Endothelial cell of umbilical vein (primary cell): ENCODE results near the gene PRC1. TPM values are rescaled to one million over a fixed set of nuclear protein-coding genes. Genes with fewer than 3 reads are reported as not detected.

Experiments
- BruUV-seq: library from RNA; stranded (reverse); fragments of 400-500 nt; replicated peaks from 2 replicates; lab custom pipeline; 2021; lab: Mats Ljungman, UMichigan
- CTCF ChIA-PET: fragments of 300-600, 350-600 bp; sonication (Branson Sonifier 250); formaldehyde crosslinking; loops from one replicate; lab custom pipeline; 2021; ENCODE audit warnings: antibody characterized with exemption, inconsistent platforms; lab: Charles Lee
- POLR2A ChIA-PET: fragments of 300-600, 350-600 bp; sonication (Branson Sonifier 250); formaldehyde crosslinking; loops from one replicate; lab custom pipeline; 2021; ENCODE audit warnings: antibody characterized with exemption, inconsistent platforms; lab: Charles Lee
- DNase-seq: peaks from one replicate; pipeline ENCODE4 v3.0.0-alpha.2; 2011; ENCODE audit warnings: low read depth, low spot score
- FAIRE-seq: peaks from 2 replicates; lab custom pipeline; 2011; peaks lifted over from hg19 to GRCh38; lab: Jason Lieb, UNC
- H2AFZ ChIP-seq: 2 replicates; pipeline ENCODE4 v1.6.0; 2012; ENCODE audit warnings: low read depth, low read length, control low read depth, inconsistent platforms
- H3K27ac ChIP-seq: 2 replicates; pipeline ENCODE4 v1.5.1; 2011; ENCODE audit warnings: low read depth, mild to moderate bottlenecking, control low read depth, low read length, moderate library complexity; ENCODE audit not compliant: insufficient read depth
- H3K27me3 ChIP-seq, 2 experiments: 2 replicates each; pipeline versions ENCODE4 v1.6.0 to v1.6.1; 2011; ENCODE audit warnings: low read length in 2 of 2, mixed read lengths in 1 of 2; ENCODE audit not compliant: control insufficient read depth in 2 of 2, insufficient read depth in 2 of 2
- H3K36me3 ChIP-seq, 2 experiments: 2 replicates in 1 of 2; 3 replicates in 1 of 2; pipeline ENCODE4 v1.5.1; 2011; ENCODE audit warnings: low read length in 2 of 2, mild to moderate bottlenecking in 1 of 2, moderate library complexity in 1 of 2; ENCODE audit not compliant: control insufficient read depth in 2 of 2, insufficient read depth in 2 of 2; ENCODE audit errors: extremely low read depth in 1 of 2
- H3K4me1 ChIP-seq: 3 replicates; pipeline ENCODE4 v1.5.1; 2011; ENCODE audit warnings: mild to moderate bottlenecking, low read length; ENCODE audit not compliant: control insufficient read depth, insufficient read depth; ENCODE audit errors: extremely low read depth
- H3K4me2 ChIP-seq: 2 replicates; pipeline ENCODE4 v1.6.1; 2011; ENCODE audit warnings: low read length, control low read depth, mixed read lengths; ENCODE audit not compliant: insufficient read depth
- H3K4me3 ChIP-seq, 3 experiments: fragments of 200-600 bp in 1 of 3; sonication (generic), shearing (Covaris generic) in 1 of 3; replicated peaks in 1 of 3; 2 replicates each; pipeline ENCODE4 v1.5.1; 2011 to 2016; ENCODE audit warnings: control low read depth in 3 of 3, low read length in 3 of 3, mild to moderate bottlenecking in 2 of 3, inconsistent platforms in 1 of 3, low read depth in 1 of 3, moderate library complexity in 1 of 3; ENCODE audit not compliant: insufficient read depth in 1 of 3
- H3K79me2 ChIP-seq: 2 replicates; pipeline ENCODE4 v1.6.0; 2012; ENCODE audit warnings: low read length, inconsistent platforms; ENCODE audit not compliant: control insufficient read depth, insufficient read depth
- H3K9ac ChIP-seq: replicated peaks from 2 replicates; pipeline ENCODE3; 2011; ENCODE audit warnings: low read length, control low read depth; ENCODE audit not compliant: insufficient read depth; ENCODE audit errors: extremely low read depth
- H3K9me1 ChIP-seq: replicated peaks from 3 replicates; pipeline ENCODE4 v1.6.0; 2011; ENCODE audit warnings: mild to moderate bottlenecking, low read length; ENCODE audit not compliant: control insufficient read depth, insufficient read depth; ENCODE audit errors: extremely low read depth
- H3K9me3 ChIP-seq: replicated peaks from 2 replicates; pipeline ENCODE4 v1.5.1; 2012; ENCODE audit warnings: low read length, inconsistent platforms; ENCODE audit not compliant: control insufficient read depth, insufficient read depth
- H4K20me1 ChIP-seq: replicated peaks from 2 replicates; pipeline ENCODE3; 2011; ENCODE audit warnings: mild to moderate bottlenecking, low read length; ENCODE audit not compliant: control insufficient read depth, insufficient read depth; ENCODE audit errors: extremely low read depth
- EZH2 ChIP-seq: IDR thresholded peaks from 2 replicates; pipeline ENCODE4 v1.6.1; 2012; ENCODE audit warnings: borderline replicate concordance, low read depth, mild to moderate bottlenecking, moderate library complexity, low read length, inconsistent platforms; ENCODE audit not compliant: severe bottlenecking
- FOS ChIP-seq: IDR thresholded peaks from 2 replicates; pipeline ENCODE4 v1.6.1; 2011; ENCODE audit warnings: mild to moderate bottlenecking, low read length, moderate library complexity, borderline replicate concordance; ENCODE audit not compliant: insufficient read depth
- GATA2 ChIP-seq: IDR thresholded peaks from 2 replicates; pipeline ENCODE4 v1.7.0; 2011; ENCODE audit warnings: low read depth, mild to moderate bottlenecking, moderate library complexity, mixed read lengths, low read length; ENCODE audit not compliant: insufficient read length, insufficient read depth
- JUN ChIP-seq: IDR thresholded peaks from 2 replicates; pipeline ENCODE4 v1.6.1; 2011; ENCODE audit warnings: borderline replicate concordance, low read depth; ENCODE audit not compliant: insufficient read length, insufficient read depth
- MYC ChIP-seq: IDR thresholded peaks from one replicate; pipeline ENCODE4 v1.6.1; 2011; ENCODE audit warnings: mild to moderate bottlenecking, low read depth, low read length
- POLR2A ChIP-seq: IDR thresholded peaks from 2 replicates; pipeline ENCODE4 v1.6.1; 2012; ENCODE audit warnings: low read depth, mild to moderate bottlenecking, control low read depth, low read length
- POLR2AphosphoS5 ChIP-seq: IDR thresholded peaks from 2 replicates; pipeline ENCODE4 v1.6.1; 2012; ENCODE audit warnings: low read depth, mild to moderate bottlenecking, control low read depth, low read length, moderate library complexity; ENCODE audit not compliant: insufficient read depth
- dilution Hi-C: fragments of 300-500 bp; cut with MboI; formaldehyde crosslinking; loops from one replicate; pipeline ENCODE4 v1.15.0; 2019; ENCODE audit warnings: low sequenced_read_pairs; ENCODE audit not compliant: extremely low pct_ligation_motif_present
- intact Hi-C: fragments of 100-400 bp; cut with micrococcal nuclease; formaldehyde crosslinking; loops from one replicate; pipeline ENCODE4 v1.10.0; 2022
- polyA plus RNA-seq, 4 experiments: library from polyadenylated mRNA; depleted of rRNA in 3 of 4; stranded (reverse) in 3 of 4; unstranded in 1 of 4; fragments of >200 nt; gene quantifications; 2 replicates each; pipeline versions ENCODE4 v1.2.1 to v1.2.3, GENCODE V29; 2011 to 2012; ENCODE audit warnings: missing spikeins in 1 of 4
- total RNA-seq: library from RNA; stranded (reverse); gene quantifications from 2 replicates; pipeline ENCODE4 v1.2.3, GENCODE V29; 2021
- TF ChIP-seq, protein P1 (sequence below), 2 donors: IDR thresholded peaks; 1 replicate in 1 of 2; 2 replicates in 1 of 2; pipeline ENCODE4 v1.5.1; 2011; ENCODE audit warnings: low read length in 2 of 2, mild to moderate bottlenecking in 2 of 2, moderate library complexity in 2 of 2, control low read depth in 1 of 2, inconsistent platforms in 1 of 2, low read depth in 1 of 2; ENCODE audit not compliant: insufficient read depth in 1 of 2; ENCODE audit errors: extremely low read depth in 1 of 2
- TF ChIP-seq, protein P2 (sequence below): IDR thresholded peaks from 2 replicates; pipeline ENCODE4 v1.6.1; 2011; ENCODE audit not compliant: insufficient read depth, insufficient read length

The PRC1 gene
- total and polyA plus RNA-seq, 2 donors (not counting 3 experiments of a cell fraction or from before 2014, with no cell fraction given), result 171 to 280 TPM

DNA sequence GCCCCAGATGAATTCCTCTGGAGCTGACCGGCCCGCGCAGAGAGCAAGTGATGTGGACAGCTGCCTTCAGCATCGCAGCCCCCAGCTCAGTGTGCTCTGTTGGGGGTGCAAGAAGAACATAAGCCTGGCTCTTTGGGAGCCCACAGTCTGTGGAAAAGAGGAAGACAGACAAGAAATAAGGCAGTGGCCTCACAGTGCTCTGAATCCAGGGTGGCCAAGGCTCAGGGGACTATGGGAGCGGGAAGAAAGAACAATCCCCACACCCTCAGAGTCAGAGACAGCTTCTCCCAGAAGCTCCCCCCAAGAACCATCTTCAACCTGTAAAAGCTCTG, 61.7 kb downstream of the PRC1 start:
- CTCF ChIA-PET, result interaction anchor here (0.6 to 8.1 kb wide), 22 partner anchors 11 to 339 kb away, joined by 3 to 66 read pairs (median 6); partner anchors contain the start of genes FES, MAN2A2, PRC1 and RCCD1
- intact Hi-C loops (loop anchor here (1.0 to 5.0 kb wide), 3 partner anchors 24 to 430 kb away; partner anchors contain the start of gene PRC1), dilution Hi-C loops (no loop called here)
- H3K4me1 ChIP-seq, result peaks cover 36% of the 10 kb centered on the region
- H4K20me1 ChIP-seq, result no peaks in the 10 kb centered on the region
- FAIRE-seq, result no peak
- H3K9ac ChIP-seq, result no peak overlapping the region
- no peak overlapping the region for H3K4me3 ChIP-seq
- TF ChIP-seq MYC, result no peak
- TF ChIP-seq, protein P1, sequence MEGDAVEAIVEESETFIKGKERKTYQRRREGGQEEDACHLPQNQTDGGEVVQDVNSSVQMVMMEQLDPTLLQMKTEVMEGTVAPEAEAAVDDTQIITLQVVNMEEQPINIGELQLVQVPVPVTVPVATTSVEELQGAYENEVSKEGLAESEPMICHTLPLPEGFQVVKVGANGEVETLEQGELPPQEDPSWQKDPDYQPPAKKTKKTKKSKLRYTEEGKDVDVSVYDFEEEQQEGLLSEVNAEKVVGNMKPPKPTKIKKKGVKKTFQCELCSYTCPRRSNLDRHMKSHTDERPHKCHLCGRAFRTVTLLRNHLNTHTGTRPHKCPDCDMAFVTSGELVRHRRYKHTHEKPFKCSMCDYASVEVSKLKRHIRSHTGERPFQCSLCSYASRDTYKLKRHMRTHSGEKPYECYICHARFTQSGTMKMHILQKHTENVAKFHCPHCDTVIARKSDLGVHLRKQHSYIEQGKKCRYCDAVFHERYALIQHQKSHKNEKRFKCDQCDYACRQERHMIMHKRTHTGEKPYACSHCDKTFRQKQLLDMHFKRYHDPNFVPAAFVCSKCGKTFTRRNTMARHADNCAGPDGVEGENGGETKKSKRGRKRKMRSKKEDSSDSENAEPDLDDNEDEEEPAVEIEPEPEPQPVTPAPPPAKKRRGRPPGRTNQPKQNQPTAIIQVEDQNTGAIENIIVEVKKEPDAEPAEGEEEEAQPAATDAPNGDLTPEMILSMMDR (IDR thresholded peaks at IDR 0.05; ENCODE audit: extremely low read depth in 1 of 2, insufficient read depth in 1 of 2, low read depth in 1 of 2, low read length in 2 of 2), result no peak
- no peak for TF ChIP-seq JUN
- no peak for TF ChIP-seq GATA2
- no peak for TF ChIP-seq FOS
- no peak for TF ChIP-seq POLR2AphosphoS5
- TF ChIP-seq POLR2A, result no peak
- TF ChIP-seq EZH2, result no peak
- TF ChIP-seq, protein P2, sequence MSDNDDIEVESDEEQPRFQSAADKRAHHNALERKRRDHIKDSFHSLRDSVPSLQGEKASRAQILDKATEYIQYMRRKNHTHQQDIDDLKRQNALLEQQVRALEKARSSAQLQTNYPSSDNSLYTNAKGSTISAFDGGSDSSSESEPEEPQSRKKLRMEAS, result no peak
- no peak for DNase-seq
- H3K36me3 ChIP-seq, result peaks cover 0 to 2% of the 10 kb centered on the region in 2 experiments
- no peak overlapping the region for H3K4me2 ChIP-seq
- no TSS peak for BruUV-seq
- POLR2A ChIA-PET, result interaction anchor here (1.2 kb wide), 1 partner anchor 285 kb away, joined by 3 read pairs; no protein-coding TSS in a partner anchor
- no peaks in the 10 kb centered on the region for H3K9me1 ChIP-seq
- H3K27ac ChIP-seq, result no peak overlapping the region
- no peaks in the 10 kb centered on the region for H3K9me3 ChIP-seq
- H3K27me3 ChIP-seq, result no peaks in the 10 kb centered on the region
- peak overlapping the region; percentile 65 for H2AFZ ChIP-seq
- peaks cover 17% of the 10 kb centered on the region for H3K79me2 ChIP-seq
